GM23248 (cell line): Measurements from ENCODE around the gene PLEKHJ1. TPM values are rescaled to one million over a fixed set of nuclear protein-coding genes. Genes with fewer than 3 reads are reported as not detected.

ENCODE experiments used
- DNase-seq: peaks from one replicate; pipeline ENCODE4 v3.0.0-alpha.2; 2015
- H2AFZ ChIP-seq: fragments of 200-600 bp; sonication (generic); 2 replicates; pipeline ENCODE4 v1.6.1; 2016; ENCODE audit warnings: antibody characterized with exemption
- H3F3A ChIP-seq: fragments of 200-600 bp; sonication (generic); 2 replicates; pipeline ENCODE4 v1.6.1; 2016; ENCODE audit warnings: mild to moderate bottlenecking, antibody characterized with exemption, mixed run types; ENCODE audit not compliant: insufficient read depth
- H3K27ac ChIP-seq: fragments of 200-600 bp; sonication (generic); 2 replicates; pipeline ENCODE4 v1.5.1; 2016; ENCODE audit warnings: mild to moderate bottlenecking
- H3K27me3 ChIP-seq: fragments of 200-600 bp; sonication (generic); replicated peaks from 2 replicates; pipeline ENCODE4 v1.6.1; 2016; ENCODE audit warnings: mild to moderate bottlenecking; ENCODE audit not compliant: insufficient read depth
- H3K36me3 ChIP-seq: fragments of 200-600 bp; sonication (generic); 2 replicates; pipeline ENCODE4 v1.6.1; 2016; ENCODE audit warnings: low read depth, mild to moderate bottlenecking
- H3K4me1 ChIP-seq: fragments of 200-600 bp; sonication (generic); 2 replicates; pipeline ENCODE4 v1.6.1; 2016; ENCODE audit warnings: mild to moderate bottlenecking; ENCODE audit not compliant: insufficient read depth
- H3K4me2 ChIP-seq: fragments of 200-600 bp; sonication (generic); one replicate; pipeline ENCODE4 v1.6.1; 2016; ENCODE audit warnings: mild to moderate bottlenecking; ENCODE audit not compliant: unreplicated experiment
- H3K4me3 ChIP-seq: fragments of 200-600 bp; sonication (generic); 2 replicates; pipeline ENCODE4 v1.5.1; 2016; ENCODE audit warnings: mild to moderate bottlenecking
- H3K79me2 ChIP-seq: fragments of 200-600 bp; sonication (generic); 2 replicates; pipeline ENCODE4 v1.6.1; 2016; ENCODE audit warnings: mild to moderate bottlenecking; ENCODE audit not compliant: insufficient read depth
- H3K9ac ChIP-seq: fragments of 200-600 bp; sonication (generic); 2 replicates; pipeline ENCODE4 v1.6.1; 2016; ENCODE audit warnings: mild to moderate bottlenecking
- H3K9me2 ChIP-seq: fragments of 200-600 bp; sonication (generic); 2 replicates; pipeline ENCODE4 v1.6.1; 2016; ENCODE audit warnings: mixed run types, mild to moderate bottlenecking, moderate library complexity; ENCODE audit not compliant: insufficient read depth
- H3K9me3 ChIP-seq: fragments of 200-600 bp; sonication (generic); one replicate; pipeline ENCODE4 v1.6.1; 2017; ENCODE audit warnings: low read depth
- H4K20me1 ChIP-seq: fragments of 200-600 bp; sonication (generic); 2 replicates; pipeline ENCODE4 v1.6.0; 2016; ENCODE audit not compliant: insufficient read depth
- EZH2 ChIP-seq: fragments of 200-600 bp; sonication (generic); IDR thresholded peaks from 2 replicates; pipeline ENCODE4 v1.6.1; 2018; ENCODE audit warnings: antibody characterized with exemption, mild to moderate bottlenecking; ENCODE audit not compliant: insufficient read depth, poor library complexity, severe bottlenecking
- EZH2phosphoT487 ChIP-seq: fragments of 200-600 bp; sonication (generic); IDR thresholded peaks from 2 replicates; pipeline ENCODE4 v1.6.1; 2018; ENCODE audit warnings: antibody characterized with exemption, moderate library complexity, mild to moderate bottlenecking, low read depth; ENCODE audit not compliant: insufficient read depth
- WGBS, 2 experiments: methylation state at CpG; one replicate each; pipeline ENCODE4 v1.1.6; 2015 to 2017; ENCODE audit warnings: low lambda C conversion rate in 2 of 2, low coverage in 1 of 2; ENCODE audit errors: missing lambda C conversion rate in 2 of 2; 5-methylcytosine and 5-hydroxymethylcytosine counted together
- in situ Hi-C: fragments of 300-500 bp; cut with MboI; formaldehyde crosslinking; loops from 2 replicates; pipeline ENCODE4 v1.15.0; 2020
- polyA plus RNA-seq: library from polyadenylated mRNA; unstranded; fragments of >200 nt; fragmentation: Nextera tagmentation; extraction: Ambion mirVana; gene quantifications from 2 replicates; pipeline ENCODE4 v1.2.1, GENCODE V29; 2016
- total RNA-seq: library from RNA; depleted of rRNA; stranded (reverse); fragments of >200 nt; shearing (Covaris generic); gene quantifications from 2 replicates; pipeline ENCODE4 v1.2.3, GENCODE V29; 2014

Gene PLEKHJ1
- total and polyA plus RNA-seq, 2 experiments from 2014 or later, result 62.3 to 68.3 TPM

DNA sequence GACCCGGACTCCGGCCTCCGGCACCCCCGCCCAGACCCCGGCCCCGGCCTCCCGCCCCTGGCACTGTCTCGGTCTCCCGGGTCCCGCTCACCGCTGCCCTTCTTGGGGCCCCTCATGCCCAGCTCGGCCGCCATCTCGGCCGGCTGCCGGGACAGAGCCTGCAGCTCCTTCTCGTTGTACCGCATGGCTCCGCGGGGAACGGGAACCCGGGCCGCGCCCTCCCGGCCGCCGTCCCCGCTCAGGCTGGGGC is 140 bp downstream of the PLEKHJ1 start:
- Histone ChIP-seq H3K9me2 (no peaks in the 10 kb centered on the region), H3K4me2 (peak overlapping the region; percentile 97), H2AFZ (peak overlapping the region; percentile 66), H3K4me1 (peaks cover 26% of the 10 kb centered on the region), H3K79me2 (peaks cover 89% of the 10 kb centered on the region), H3K27me3 (no peaks in the 10 kb centered on the region), H3K27ac (peak overlapping the region; percentile 92), H3K4me3 (peak overlapping the region; percentile 83), H3K9me3 (no peaks in the 10 kb centered on the region), H3K9ac (peak overlapping the region; percentile 92), H3F3A (peaks cover 31% of the 10 kb centered on the region; the same call in 1 of the 2 replicates), H3K36me3 (no peaks in the 10 kb centered on the region), H4K20me1 (peaks cover 8% of the 10 kb centered on the region; the same call in 1 of the 2 replicates)
- in situ Hi-C loops, result no loop called here
- WGBS, 2 experiments, result 1 to 4% methylated on average over 20 to 26 of the region's 28 CpGs
- no peak for DNase-seq
- TF ChIP-seq EZH2 (no peak), EZH2phosphoT487 (no peak)

DNA sequence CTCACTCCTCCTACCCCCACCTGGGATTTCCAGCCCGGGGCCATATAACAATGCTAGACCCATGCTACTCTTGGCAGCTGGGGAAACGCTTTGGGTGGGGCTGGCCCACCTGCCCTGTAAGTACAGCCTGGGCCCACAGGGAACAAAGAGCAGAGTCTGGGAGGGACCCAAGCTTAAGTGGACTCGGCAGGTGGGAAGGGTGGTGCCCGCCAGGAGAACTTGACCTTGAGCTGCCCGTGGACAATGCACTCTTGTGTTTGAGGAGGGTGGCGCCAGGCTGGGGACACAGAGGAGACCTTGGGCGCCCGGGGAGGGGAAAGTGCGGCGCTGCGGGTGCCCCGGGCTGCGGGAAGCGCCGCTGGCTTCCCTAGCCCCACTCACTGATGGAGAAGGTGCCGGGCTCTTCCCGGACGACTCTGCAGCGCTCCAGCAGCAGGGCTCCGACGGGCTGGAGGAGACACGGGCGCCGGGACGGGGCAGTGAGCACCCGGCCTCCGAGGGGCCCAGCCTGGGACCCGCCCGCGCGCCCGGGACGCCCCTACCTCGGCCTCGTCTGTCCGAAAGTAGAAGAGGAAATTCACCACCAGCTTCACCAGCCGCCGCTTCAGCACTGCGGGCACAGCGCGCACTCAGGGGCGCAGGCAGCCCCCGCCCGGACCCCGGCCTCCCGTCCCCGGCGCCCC is 607 bp downstream of the PLEKHJ1 start:
- H3K27ac ChIP-seq, result peak overlapping the region; percentile 92
- H3K4me3 ChIP-seq, result peak overlapping the region; percentile 83
- H2AFZ ChIP-seq, result peak overlapping the region; percentile 66
- H3K4me2 ChIP-seq, result peak overlapping the region; percentile 97
- H4K20me1 ChIP-seq, result peaks cover 4% of the 10 kb centered on the region; the same call in 1 of the 2 replicates
- in situ Hi-C loops, result no loop called here
- TF ChIP-seq EZH2phosphoT487 (no peak), EZH2 (no peak)
- no peaks in the 10 kb centered on the region for H3K9me2 ChIP-seq
- peaks cover 22% of the 10 kb centered on the region for H3K4me1 ChIP-seq
- H3K9me3 ChIP-seq, result no peaks in the 10 kb centered on the region
- DNase-seq, result peak; percentile 57
- H3F3A ChIP-seq, result peaks cover 32% of the 10 kb centered on the region; the same call in 1 of the 2 replicates
- WGBS, 2 experiments, result 0 to 2% methylated on average over 35 to 37 of the region's 48 CpGs
- H3K27me3 ChIP-seq, result no peaks in the 10 kb centered on the region
- H3K79me2 ChIP-seq, result peaks cover 84% of the 10 kb centered on the region
- H3K36me3 ChIP-seq, result no peaks in the 10 kb centered on the region
- H3K9ac ChIP-seq, result peak overlapping the region; percentile 92

DNA sequence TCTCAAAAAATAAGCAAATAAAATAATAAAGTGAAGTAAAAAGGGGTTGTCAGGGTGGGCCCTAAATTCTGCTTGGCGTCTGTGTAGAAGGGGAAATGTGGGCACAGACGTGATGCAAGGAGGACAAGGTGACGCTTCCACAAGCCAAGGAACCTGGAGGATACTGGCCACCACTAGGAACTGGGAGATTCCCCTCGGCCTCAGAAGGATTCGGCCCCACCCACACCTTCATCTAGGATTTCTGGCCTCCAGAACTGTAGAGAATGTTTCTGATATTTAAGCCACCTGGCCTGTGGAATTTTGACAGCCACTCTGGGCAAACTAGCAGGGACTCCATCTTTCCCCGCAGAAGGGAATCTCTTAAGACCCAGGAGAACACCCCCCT is 1.1 kb downstream of the PLEKHJ1 start:
- Histone ChIP-seq H3K27ac (peak overlapping the region; percentile 92; the same call in 1 of the 2 replicates), H3K36me3 (no peaks in the 10 kb centered on the region), H3K27me3 (no peaks in the 10 kb centered on the region), H3K79me2 (peaks cover 79% of the 10 kb centered on the region), H2AFZ (peak overlapping the region; percentile 66), H3K4me2 (peak overlapping the region; percentile 97), H3K4me3 (peak overlapping the region; percentile 83), H3K9ac (peak overlapping the region; percentile 92), H4K20me1 (peaks cover 4% of the 10 kb centered on the region; the same call in 1 of the 2 replicates), H3K9me2 (no peaks in the 10 kb centered on the region), H3K9me3 (no peaks in the 10 kb centered on the region), H3F3A (peaks cover 36% of the 10 kb centered on the region; the same call in 1 of the 2 replicates), H3K4me1 (peaks cover 17% of the 10 kb centered on the region)
- DNase-seq, result peak; percentile 28
- TF ChIP-seq EZH2 (no peak), EZH2phosphoT487 (no peak)
- 32 to 34% methylated on average over 6 of the region's 6 CpGs for WGBS, 2 experiments
- in situ Hi-C loops, result no loop called here

DNA sequence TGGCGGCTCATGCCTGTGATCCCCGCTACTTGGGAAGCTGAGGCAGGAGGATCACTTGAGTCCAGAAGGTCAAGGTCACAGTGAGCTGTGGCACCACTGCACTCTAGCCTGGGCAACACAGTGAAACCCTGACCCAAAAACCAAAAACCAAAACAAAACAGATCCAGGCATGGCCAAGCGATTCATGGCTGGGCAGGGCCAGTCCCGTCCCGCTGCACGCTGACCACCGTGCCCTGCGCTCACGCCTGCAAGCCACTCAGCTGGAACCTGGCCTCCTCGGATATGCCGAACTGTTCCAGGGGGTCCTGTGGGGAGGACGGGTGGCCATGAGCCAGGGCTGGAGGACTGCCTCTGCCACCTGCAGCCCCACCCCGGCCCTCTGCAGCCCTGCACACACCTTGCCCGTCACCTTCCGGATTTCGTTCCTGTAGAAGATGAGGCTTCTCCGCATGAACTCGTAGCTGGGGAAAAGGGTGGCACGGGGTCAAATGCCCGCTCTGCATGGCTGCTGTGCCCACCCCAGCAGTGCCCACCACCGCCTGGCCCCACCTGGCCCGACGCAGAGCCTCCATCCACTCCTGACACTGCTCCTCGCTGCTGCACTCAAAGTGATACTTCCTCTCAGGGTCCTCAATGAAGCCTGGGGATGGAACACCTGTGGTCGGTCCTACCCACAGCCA is 2.4 kb downstream of the PLEKHJ1 start:
- Histone ChIP-seq H3F3A (peaks cover 29% of the 10 kb centered on the region; the same call in 1 of the 2 replicates), H3K4me2 (no peak overlapping the region), H4K20me1 (peaks cover 4% of the 10 kb centered on the region; the same call in 1 of the 2 replicates), H3K27me3 (no peaks in the 10 kb centered on the region), H3K9ac (no peak overlapping the region), H3K9me2 (no peaks in the 10 kb centered on the region), H3K27ac (no peak overlapping the region), H3K36me3 (no peaks in the 10 kb centered on the region), H3K79me2 (peaks cover 66% of the 10 kb centered on the region), H2AFZ (no peak overlapping the region), H3K4me1 (peaks cover 14% of the 10 kb centered on the region), H3K4me3 (no peak overlapping the region), H3K9me3 (no peaks in the 10 kb centered on the region)
- in situ Hi-C loops, result no loop called here
- WGBS, 2 experiments, result 91 to 93% methylated on average over 24 to 25 of the region's 25 CpGs
- TF ChIP-seq EZH2phosphoT487 (no peak), EZH2 (no peak)
- DNase-seq, result no peak
